Lower leg skin (tissue), 3 donors: ENCODE results near the gene LRRC15.

ENCODE experiments used
- POLR2A ChIP-seq, 2 donors: fragments of 450-650 bp; IDR thresholded peaks; one replicate each; pipeline ENCODE4 v1.6.1; 2016 to 2017; ENCODE audit warnings: antibody characterized with exemption in 2 of 2, mild to moderate bottlenecking in 1 of 2, moderate library complexity in 1 of 2
- TF ChIP-seq, protein P1 (sequence below), 3 donors: fragments of 450-650 bp; IDR thresholded peaks; one replicate each; pipeline ENCODE4 v1.5.1; 2016; ENCODE audit warnings: antibody characterized with exemption in 3 of 3, mild to moderate bottlenecking in 3 of 3, moderate library complexity in 2 of 3

DNA sequence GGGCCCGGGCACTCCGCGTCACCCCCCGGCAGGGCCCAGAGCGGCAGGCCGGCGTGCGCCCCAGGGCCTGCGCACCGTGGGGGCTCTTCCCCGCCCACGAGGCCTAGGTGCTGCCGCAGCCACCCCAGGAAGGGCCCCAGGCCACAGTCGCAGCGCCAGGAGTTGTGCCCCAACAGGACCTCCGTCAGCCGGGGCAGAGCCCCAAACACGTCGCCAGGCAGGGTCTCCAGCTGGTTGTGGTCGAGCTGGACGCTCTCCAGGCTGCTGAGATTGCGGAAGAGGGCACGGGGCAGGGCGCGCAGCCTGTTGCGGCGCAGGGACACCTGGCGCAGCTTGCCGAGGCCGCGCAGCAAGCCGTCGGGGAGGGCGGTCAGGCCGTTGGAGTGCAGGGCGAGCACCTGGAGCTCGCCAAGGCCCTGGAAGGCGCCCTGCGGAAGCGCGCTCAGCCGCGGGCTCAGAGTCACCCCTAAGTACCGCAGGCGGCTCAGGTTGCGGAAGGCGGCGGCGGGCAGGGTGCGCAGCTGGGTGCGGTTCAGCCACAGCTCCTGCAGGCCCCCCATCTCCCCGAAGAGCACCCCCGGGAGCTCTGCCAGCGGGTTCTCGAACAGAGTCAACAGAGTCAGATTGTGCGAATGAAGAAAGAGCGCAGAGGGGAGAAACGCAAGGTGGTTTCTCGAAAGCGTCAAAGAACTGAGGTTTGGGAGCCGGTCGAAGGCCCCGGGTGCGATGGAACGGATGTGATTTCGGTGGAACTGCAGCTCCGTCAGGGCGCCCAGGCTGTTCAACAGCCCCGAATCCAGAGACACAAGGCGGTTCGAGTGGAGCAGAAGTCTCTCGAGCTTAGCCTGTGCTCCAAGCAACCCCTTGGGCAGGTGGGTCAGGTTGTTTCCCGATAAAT is 27.6 kb upstream of the LRRC15 start:
- TF ChIP-seq, protein P1, sequence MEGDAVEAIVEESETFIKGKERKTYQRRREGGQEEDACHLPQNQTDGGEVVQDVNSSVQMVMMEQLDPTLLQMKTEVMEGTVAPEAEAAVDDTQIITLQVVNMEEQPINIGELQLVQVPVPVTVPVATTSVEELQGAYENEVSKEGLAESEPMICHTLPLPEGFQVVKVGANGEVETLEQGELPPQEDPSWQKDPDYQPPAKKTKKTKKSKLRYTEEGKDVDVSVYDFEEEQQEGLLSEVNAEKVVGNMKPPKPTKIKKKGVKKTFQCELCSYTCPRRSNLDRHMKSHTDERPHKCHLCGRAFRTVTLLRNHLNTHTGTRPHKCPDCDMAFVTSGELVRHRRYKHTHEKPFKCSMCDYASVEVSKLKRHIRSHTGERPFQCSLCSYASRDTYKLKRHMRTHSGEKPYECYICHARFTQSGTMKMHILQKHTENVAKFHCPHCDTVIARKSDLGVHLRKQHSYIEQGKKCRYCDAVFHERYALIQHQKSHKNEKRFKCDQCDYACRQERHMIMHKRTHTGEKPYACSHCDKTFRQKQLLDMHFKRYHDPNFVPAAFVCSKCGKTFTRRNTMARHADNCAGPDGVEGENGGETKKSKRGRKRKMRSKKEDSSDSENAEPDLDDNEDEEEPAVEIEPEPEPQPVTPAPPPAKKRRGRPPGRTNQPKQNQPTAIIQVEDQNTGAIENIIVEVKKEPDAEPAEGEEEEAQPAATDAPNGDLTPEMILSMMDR (IDR thresholded peaks at IDR 0.05) = no peak
- no peak for TF ChIP-seq POLR2A (IDR thresholded peaks at IDR 0.05)
